HG03565 (cell line): ENCODE data around the gene EIF3K.

ENCODE experiments used
- ATAC-seq: cut with Tn5 transposase; IDR thresholded peaks from one replicate; pipeline ENCODE4 v1.9.1; 2021; ENCODE audit warnings: mild to moderate bottlenecking, moderate library complexity; ENCODE audit not compliant: unreplicated experiment

EIF3K gene

DNA sequence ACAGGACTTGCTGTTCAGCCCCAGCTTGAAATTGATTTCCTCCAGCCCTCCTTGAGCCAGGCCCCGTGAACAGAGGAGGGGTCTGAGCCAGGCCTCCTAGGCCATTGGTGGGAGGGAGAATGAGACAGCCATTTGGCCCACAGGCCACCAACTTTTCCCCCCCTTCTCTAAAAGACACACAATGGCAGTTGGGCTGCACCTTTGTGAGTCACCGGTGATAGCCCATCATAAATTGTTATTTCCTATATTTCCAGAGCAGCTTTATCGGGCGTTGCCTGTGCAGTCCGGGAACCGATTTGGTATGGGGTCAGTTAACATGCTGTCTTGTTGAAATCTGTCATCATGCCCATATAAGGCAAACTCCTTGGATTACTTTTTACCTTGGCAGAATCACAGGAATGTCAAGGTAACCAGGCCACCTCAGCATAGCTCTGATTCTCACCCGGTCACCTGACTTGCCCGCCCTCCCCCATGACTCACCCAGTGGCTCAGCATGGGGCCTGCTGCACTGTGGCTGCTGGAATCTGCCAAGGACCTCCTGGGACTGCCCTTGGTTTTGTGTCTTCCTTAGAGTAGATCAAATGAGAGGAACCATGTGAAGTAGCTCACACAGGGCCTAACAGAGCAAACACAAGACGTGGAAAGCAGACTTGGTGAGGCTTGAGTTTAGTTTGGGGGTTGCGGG lies 64.5 kb downstream of the EIF3K start:
- ATAC-seq: no peak

DNA sequence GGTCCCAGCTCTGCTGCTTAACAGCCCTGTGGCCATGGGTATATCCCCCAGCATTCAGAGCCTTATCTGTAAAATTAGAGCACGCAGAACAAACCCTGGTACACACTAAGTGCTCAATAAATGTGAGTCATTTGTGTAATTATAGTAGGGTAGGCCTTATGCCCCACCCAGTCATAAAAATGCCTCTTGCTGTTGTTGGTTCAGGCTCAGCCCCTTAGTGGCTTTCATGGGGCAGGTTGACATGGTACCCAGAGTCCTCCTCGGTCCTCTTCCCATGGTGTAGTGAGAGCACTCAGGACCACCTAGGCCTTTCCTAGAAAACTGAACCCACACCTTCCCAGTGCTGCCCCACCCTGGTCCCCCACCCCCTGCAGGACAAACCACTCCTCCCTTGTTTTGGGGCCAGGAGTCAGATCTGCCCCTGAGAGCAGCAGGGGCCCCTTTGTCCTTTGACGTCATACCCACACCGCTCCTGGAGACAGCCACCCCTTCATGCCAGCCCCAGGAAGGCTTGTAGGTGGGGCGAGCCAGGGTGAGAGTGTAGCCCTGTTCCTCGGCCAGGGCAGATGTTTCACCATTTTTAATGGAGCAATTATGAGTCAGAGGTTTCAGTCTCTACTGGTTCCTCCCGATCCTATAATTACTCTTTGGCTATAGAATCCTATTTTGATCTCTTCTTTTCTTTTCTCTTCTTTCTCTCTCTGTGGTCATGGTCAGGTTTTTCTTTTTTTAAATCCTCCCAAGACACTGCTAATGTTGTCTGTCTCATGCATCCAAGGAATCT lies 65.3 kb downstream of the EIF3K start:
- no peak for ATAC-seq

DNA sequence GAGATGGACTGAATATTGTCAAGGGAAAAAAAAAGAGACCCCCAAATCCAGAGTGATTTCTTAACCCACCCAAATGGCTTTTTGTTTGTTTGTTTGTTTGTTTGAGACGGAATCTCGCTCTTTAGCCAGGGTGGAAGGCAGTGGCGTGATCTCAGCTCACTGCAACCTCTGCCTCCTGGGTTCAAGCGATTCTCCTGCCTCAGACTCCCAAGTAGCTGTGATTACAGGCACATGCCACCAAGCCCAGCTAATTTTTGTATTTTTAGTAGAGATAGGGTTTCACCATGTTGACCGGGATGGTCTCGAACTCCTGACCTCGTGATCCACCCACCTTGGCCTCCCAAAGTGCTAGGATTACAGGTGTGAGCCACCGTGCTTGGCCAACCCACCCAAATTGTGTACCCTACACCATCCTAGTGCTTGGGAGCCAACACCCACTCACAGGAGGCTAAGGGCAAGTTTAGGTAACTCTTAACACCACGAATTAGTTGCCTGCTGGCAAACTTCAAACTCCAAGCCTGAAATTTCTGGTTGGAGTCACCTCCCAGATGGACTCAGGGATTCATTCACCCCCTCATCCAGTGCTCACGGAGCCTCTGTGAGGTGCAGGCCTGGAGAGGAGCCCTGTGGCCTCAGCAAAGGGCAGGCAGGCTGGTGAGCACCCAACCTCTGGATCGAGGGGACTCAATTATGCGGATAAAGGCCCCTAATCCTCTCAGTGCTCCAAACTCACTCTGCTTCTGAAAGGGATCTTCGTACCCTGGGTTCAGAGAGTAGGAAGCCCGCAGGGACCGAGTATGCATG lies 66.1 kb downstream of the EIF3K start:
- ATAC-seq: no peak

DNA sequence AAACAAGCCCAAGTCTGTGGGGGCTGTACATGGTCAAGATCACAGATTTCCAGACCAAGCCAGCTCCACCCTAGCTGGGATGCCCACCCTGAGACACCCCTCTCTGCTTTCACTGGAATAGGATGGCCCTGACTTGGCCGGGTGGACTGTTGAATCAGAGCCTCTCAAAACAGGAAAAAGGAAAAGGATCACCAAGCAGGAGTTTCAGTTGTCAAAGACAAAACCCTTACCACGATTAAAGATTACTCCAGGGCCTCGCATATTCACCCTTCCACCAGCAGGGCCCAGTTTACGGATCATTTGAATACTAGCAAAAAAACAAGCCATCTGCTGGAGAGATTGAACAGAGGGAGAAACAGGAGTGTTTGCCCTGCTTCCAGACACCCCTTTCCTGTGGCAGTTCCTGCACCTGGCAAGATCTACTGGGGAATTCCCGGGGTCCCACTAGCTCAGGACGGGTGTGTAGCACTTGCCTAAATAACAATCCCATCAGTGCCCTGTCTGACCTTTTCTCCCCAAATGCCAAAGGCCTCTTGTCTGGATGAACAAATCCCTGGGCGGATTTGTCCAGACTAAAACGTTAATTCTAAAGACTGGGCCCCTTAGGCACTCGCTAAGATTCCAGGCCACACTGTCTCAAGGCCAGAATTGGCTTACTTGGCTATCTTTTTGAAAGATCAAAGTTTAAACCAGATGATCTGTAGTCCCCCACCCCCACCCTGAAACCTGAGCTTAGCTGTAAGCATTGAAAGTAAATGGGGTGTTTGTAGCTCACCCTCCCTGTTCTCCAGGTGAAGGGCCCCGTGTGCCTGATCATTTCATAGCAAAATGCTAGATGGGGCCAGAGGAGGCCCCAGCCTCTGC lies 66.9 kb downstream of the EIF3K start:
- ATAC-seq: no peak

DNA sequence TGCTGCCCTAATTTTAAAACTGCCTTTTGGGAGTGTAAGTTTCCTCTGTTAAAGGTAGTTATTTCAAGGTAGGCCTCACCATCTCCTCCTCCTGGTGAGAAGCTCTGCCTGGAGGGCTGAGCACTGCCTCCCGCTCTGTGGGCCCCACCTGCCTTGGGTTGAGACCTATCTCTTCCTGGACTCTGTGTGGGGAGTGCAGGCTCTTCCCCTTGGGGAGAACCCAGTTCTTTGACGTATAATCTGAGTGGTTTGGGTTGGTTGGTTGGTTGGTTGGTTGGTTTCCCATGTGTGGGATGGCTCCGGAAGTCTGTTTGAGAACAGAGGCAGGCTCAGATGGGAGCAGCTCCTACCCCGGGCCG lies 67.5 kb downstream of the EIF3K start:
- ATAC-seq: no peak
